Ovary (tissue), 3 donors: ENCODE measurements around the gene PLCB1.

Experiments used
- EP300 ChIP-seq: sonication (generic); formaldehyde crosslinking; IDR thresholded peaks from one replicate; pipeline ENCODE4 v1.6.1; 2017; ENCODE audit warnings: antibody characterized with exemption
- POLR2A ChIP-seq: fragments of 450-650 bp; IDR thresholded peaks from one replicate; pipeline ENCODE4 v1.6.1; 2017; ENCODE audit warnings: antibody characterized with exemption, mild to moderate bottlenecking, moderate library complexity
- TF ChIP-seq, protein P1 (sequence below), 3 donors: fragments of 450-650 bp in 2 of 3; fragments of 200-600 bp in 1 of 3; IDR thresholded peaks; one replicate each; pipeline versions ENCODE4 v1.5.1 to v1.8.0; 2016 to 2022; ENCODE audit warnings: antibody characterized with exemption in 3 of 3, mild to moderate bottlenecking in 1 of 3
- donor health status: DM: no; HTN: no; CAD: no.

DNA sequence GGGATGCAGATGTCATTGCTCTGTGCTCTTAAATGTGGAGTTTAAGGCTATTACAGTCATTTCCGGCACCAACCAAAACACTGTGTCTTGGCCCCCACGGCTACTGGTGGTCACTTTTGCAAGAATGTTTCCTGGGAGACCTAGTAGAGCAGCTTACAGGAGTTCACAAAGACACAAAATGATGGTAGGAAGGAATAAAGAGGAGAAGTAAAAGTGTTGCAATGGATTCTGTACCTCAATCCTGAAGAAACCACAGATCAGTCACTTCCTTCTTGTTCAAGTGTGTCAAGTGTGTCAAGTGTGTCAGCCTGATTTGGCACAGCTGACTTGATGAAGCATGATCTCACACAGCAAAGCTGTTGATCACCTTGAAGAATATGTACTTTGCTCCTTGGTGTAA, 344.0 kb downstream of the PLCB1 start:
- no peak for TF ChIP-seq POLR2A
- TF ChIP-seq, protein P1, sequence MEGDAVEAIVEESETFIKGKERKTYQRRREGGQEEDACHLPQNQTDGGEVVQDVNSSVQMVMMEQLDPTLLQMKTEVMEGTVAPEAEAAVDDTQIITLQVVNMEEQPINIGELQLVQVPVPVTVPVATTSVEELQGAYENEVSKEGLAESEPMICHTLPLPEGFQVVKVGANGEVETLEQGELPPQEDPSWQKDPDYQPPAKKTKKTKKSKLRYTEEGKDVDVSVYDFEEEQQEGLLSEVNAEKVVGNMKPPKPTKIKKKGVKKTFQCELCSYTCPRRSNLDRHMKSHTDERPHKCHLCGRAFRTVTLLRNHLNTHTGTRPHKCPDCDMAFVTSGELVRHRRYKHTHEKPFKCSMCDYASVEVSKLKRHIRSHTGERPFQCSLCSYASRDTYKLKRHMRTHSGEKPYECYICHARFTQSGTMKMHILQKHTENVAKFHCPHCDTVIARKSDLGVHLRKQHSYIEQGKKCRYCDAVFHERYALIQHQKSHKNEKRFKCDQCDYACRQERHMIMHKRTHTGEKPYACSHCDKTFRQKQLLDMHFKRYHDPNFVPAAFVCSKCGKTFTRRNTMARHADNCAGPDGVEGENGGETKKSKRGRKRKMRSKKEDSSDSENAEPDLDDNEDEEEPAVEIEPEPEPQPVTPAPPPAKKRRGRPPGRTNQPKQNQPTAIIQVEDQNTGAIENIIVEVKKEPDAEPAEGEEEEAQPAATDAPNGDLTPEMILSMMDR (IDR thresholded peaks at IDR 0.05) = no peak
- no peak for TF ChIP-seq EP300
